KOPT-K1 (cell line): Measurements from ENCODE around the gene TEX261.
"Not testable (repeated sequence)": the region's sequence is repeated elsewhere in the genome, so short reads cannot be mapped to it uniquely, and the experiment has no call there.

Experiments used
- H3K27ac ChIP-seq: fragments of 200-600 bp; sonication (generic); 2 replicates; pipeline ENCODE4 v1.5.1; 2016; ENCODE audit warnings: antibody characterized with exemption, mild to moderate bottlenecking, low read depth, low read length; ENCODE audit not compliant: poor library complexity, severe bottlenecking
- H3K36me3 ChIP-seq: fragments of 200-600 bp; sonication (generic); 2 replicates; pipeline ENCODE4 v1.5.1; 2017; ENCODE audit warnings: antibody characterized with exemption, mild to moderate bottlenecking, low read length, moderate library complexity; ENCODE audit not compliant: insufficient read depth
- H3K9me3 ChIP-seq: fragments of 200-600 bp; sonication (generic); 2 replicates; pipeline ENCODE4 v1.5.1; 2017; ENCODE audit warnings: antibody characterized with exemption, low read length, mild to moderate bottlenecking; ENCODE audit not compliant: insufficient read depth, poor library complexity, severe bottlenecking

TEX261 gene

GRCh38 chr2:70994699-70995425 is at the start of gene TEX261:
TSS of gene TEX261 (minus strand) at chr2:70994873. CDS start at chr2:70994757, 116 bp downstream.
- peak within 1 kb of the TSS; percentile 70 for H3K27ac ChIP-seq
- H3K9me3 ChIP-seq = no peaks in the 10 kb centered on the region
- peaks cover 25% of the 10 kb centered on the region for H3K36me3 ChIP-seq

GRCh38 chr2:71043531-71044407 is 49.1 kb upstream of the TEX261 start:
- Histone ChIP-seq H3K9me3 (no peaks in the 10 kb centered on the region), H3K36me3 (no peaks in the 10 kb centered on the region), H3K27ac (no peak overlapping the region)

GRCh38 chr2:71042287-71042686 is 47.6 kb upstream of the TEX261 start:
- no peak overlapping the region for H3K27ac ChIP-seq
- H3K36me3 ChIP-seq = no peaks in the 10 kb centered on the region
- H3K9me3 ChIP-seq = no peaks in the 10 kb centered on the region

GRCh38 chr2:71036296-71036695 is 41.6 kb upstream of the TEX261 start:
- H3K36me3 ChIP-seq, H3K9me3 ChIP-seq: not testable (repeated sequence)

GRCh38 chr2:71023553-71024243 is 29.0 kb upstream of the TEX261 start:
- not testable (repeated sequence) for H3K9me3 ChIP-seq, H3K27ac ChIP-seq, H3K36me3 ChIP-seq

More at GRCh38 chr2:71036296-71036695, 41.6 kb upstream of the TEX261 start:
- H3K27ac ChIP-seq = not testable (repeated sequence)

GRCh38 chr2:71021394-71021793 is 26.7 kb upstream of the TEX261 start:
- not testable (repeated sequence) for H3K36me3 ChIP-seq, H3K9me3 ChIP-seq, H3K27ac ChIP-seq

- H3K9me3 ChIP-seq, H3K36me3 ChIP-seq, H3K27ac ChIP-seq: not testable (repeated sequence)
Measured at GRCh38 chr2:71019989-71020388, 25.3 kb upstream of the TEX261 start.

- no peaks in the 10 kb centered on the region for H3K9me3 ChIP-seq
Measured at GRCh38 chr2:71018625-71019024, 24.0 kb upstream of the TEX261 start.

GRCh38 chr2:71011786-71012185 is 17.1 kb upstream of the TEX261 start:
- H3K9me3 ChIP-seq, H3K27ac ChIP-seq, H3K36me3 ChIP-seq: not testable (repeated sequence)

More at GRCh38 chr2:71018625-71019024, 24.0 kb upstream of the TEX261 start:
- H3K27ac ChIP-seq = no peak overlapping the region
- H3K36me3 ChIP-seq = no peaks in the 10 kb centered on the region

- Histone ChIP-seq H3K36me3 (no peaks in the 10 kb centered on the region), H3K27ac (no peak overlapping the region), H3K9me3 (no peaks in the 10 kb centered on the region)
Measured at GRCh38 chr2:71008342-71008741, 13.7 kb upstream of the TEX261 start.

- no peaks in the 10 kb centered on the region for H3K36me3 ChIP-seq
- no peak overlapping the region for H3K27ac ChIP-seq
- H3K9me3 ChIP-seq = no peaks in the 10 kb centered on the region
Measured at GRCh38 chr2:71006955-71007799, 12.5 kb upstream of the TEX261 start.

- Histone ChIP-seq H3K36me3 (no peaks in the 10 kb centered on the region), H3K27ac (no peak overlapping the region), H3K9me3 (no peaks in the 10 kb centered on the region)
Measured at GRCh38 chr2:71006323-71006722, 11.7 kb upstream of the TEX261 start.

GRCh38 chr2:71005271-71006202 is 10.9 kb upstream of the TEX261 start:
- Histone ChIP-seq H3K27ac (no peak overlapping the region), H3K9me3 (no peaks in the 10 kb centered on the region), H3K36me3 (no peaks in the 10 kb centered on the region)

- no peaks in the 10 kb centered on the region for H3K36me3 ChIP-seq
- no peaks in the 10 kb centered on the region for H3K9me3 ChIP-seq
- no peak overlapping the region for H3K27ac ChIP-seq
Measured at GRCh38 chr2:71004857-71005256, 10.2 kb upstream of the TEX261 start.
